B cell (primary cell): ENCODE results near the gene AQP12B. TPM values are rescaled to one million over a fixed set of nuclear protein-coding genes. Genes with fewer than 3 reads are reported as not detected.

Experiments used
- ATAC-seq: fragments of 200-7000 bp; cut with Tn5 transposase; one replicate; pipeline ENCODE4 v1.10.0; 2021; ENCODE audit warnings: low read depth, mild to moderate bottlenecking, moderate number of reproducible peaks, moderate library complexity
- CTCF ChIA-PET: fragments of 350-600 bp; sonication (Branson Sonifier 250); formaldehyde crosslinking; loops from one replicate; lab custom pipeline; 2021; ENCODE audit warnings: antibody characterized with exemption, inconsistent platforms; lab: Charles Lee
- POLR2A ChIA-PET: fragments of 350-600 bp; sonication (Branson Sonifier 250); formaldehyde crosslinking; loops from one replicate; lab custom pipeline; 2021; ENCODE audit warnings: antibody characterized with exemption; lab: Charles Lee
- DNase-seq: peaks from one replicate; pipeline ENCODE4 v3.0.0; 2013
- H2AFZ ChIP-seq: 2 replicates; pipeline ENCODE4 v1.6.1; 2012; ENCODE audit warnings: mild to moderate bottlenecking, low read depth, low read length; ENCODE audit not compliant: insufficient read depth, poor library complexity, severe bottlenecking
- H3K27ac ChIP-seq, 2 donors: 1 replicate in 1 of 2; 2 replicates in 1 of 2; pipeline ENCODE4 v1.5.1; 2012 to 2013; ENCODE audit warnings: low read length in 2 of 2, mild to moderate bottlenecking in 2 of 2, moderate library complexity in 1 of 2
- H3K27me3 ChIP-seq, 4 experiments: fragments of 200-600 bp in 1 of 4; sonication (generic) in 1 of 4; replicated peaks in 1 of 4; 1 replicate in 2 of 4; 2 replicates in 2 of 4; pipeline versions ENCODE4 v1.6.1 to v1.7.0; 2013 to 2016; ENCODE audit warnings: low read length in 3 of 4, mild to moderate bottlenecking in 2 of 4, mixed read lengths in 1 of 4, moderate library complexity in 1 of 4; ENCODE audit not compliant: insufficient read depth in 4 of 4, control insufficient read depth in 3 of 4; ENCODE audit errors: control extremely low read depth in 1 of 4
- H3K36me3 ChIP-seq, 2 experiments: replicated peaks in 1 of 2; 1 replicate in 1 of 2; 2 replicates in 1 of 2; pipeline versions ENCODE4 v1.6.1 to v1.7.1; 2013; ENCODE audit warnings: low read length in 1 of 2; ENCODE audit not compliant: insufficient read depth in 2 of 2, control insufficient read depth in 1 of 2; ENCODE audit errors: control extremely low read depth in 1 of 2, extremely low read depth in 1 of 2
- H3K4me1 ChIP-seq, 2 donors: fragments of 200-600 bp in 1 of 2; sonication (generic) in 1 of 2; 1 replicate in 1 of 2; 2 replicates in 1 of 2; pipeline versions ENCODE4 v1.5.1 to v1.6.1; 2013 to 2017; ENCODE audit warnings: low read length in 2 of 2; ENCODE audit not compliant: control insufficient read depth in 2 of 2, insufficient read depth in 2 of 2
- H3K4me2 ChIP-seq: replicated peaks from 2 replicates; pipeline ENCODE3; 2012; ENCODE audit warnings: mild to moderate bottlenecking, low read depth, low read length; ENCODE audit not compliant: poor library complexity, severe bottlenecking
- H3K4me3 ChIP-seq, 5 experiments: fragments of 200-600 bp in 1 of 5; sonication (generic) in 1 of 5; 1 replicate in 3 of 5; 2 replicates in 2 of 5; pipeline versions ENCODE4 v1.5.1 to v1.7.0; 2011 to 2016; ENCODE audit warnings: low read length in 4 of 5, mild to moderate bottlenecking in 4 of 5, low read depth in 2 of 5, control low read depth in 1 of 5, moderate library complexity in 1 of 5; ENCODE audit not compliant: insufficient read depth in 1 of 5; ENCODE audit errors: control extremely low read depth in 1 of 5, extremely low read depth in 1 of 5
- H3K79me2 ChIP-seq: fragments of 200-600 bp; sonication (generic); one replicate; pipeline ENCODE4 v1.6.0; 2016; ENCODE audit warnings: low read length; ENCODE audit not compliant: control insufficient read depth, insufficient read depth
- H3K9ac ChIP-seq: fragments of 200-600 bp; sonication (generic); 2 replicates; pipeline ENCODE4 v1.6.1; 2017; ENCODE audit warnings: mild to moderate bottlenecking, low read length, moderate library complexity
- H3K9me3 ChIP-seq, 3 donors: one replicate each; pipeline versions ENCODE4 v1.6.1 to v1.7.1; 2013; ENCODE audit warnings: low read length in 2 of 3; ENCODE audit not compliant: control insufficient read depth in 2 of 3, insufficient read depth in 1 of 3; ENCODE audit errors: control extremely low read depth in 1 of 3
- H4K20me1 ChIP-seq: 2 replicates; pipeline ENCODE4 v1.6.0; 2012; ENCODE audit warnings: mild to moderate bottlenecking, low read length; ENCODE audit not compliant: insufficient read depth, control insufficient read depth, poor library complexity, severe bottlenecking
- H3K27ac Mint-ChIP-seq: one replicate; pipeline ENCODE4 v1.8.0; 2021; ENCODE audit warnings: mixed read lengths
- H3K27me3 Mint-ChIP-seq: one replicate; pipeline ENCODE4 v1.8.0; 2021; ENCODE audit warnings: mixed read lengths
- H3K4me1 Mint-ChIP-seq: one replicate; pipeline ENCODE4 v1.8.0; 2021; ENCODE audit warnings: mixed read lengths
- H3K4me3 Mint-ChIP-seq: one replicate; pipeline ENCODE4 v1.8.0; 2021; ENCODE audit warnings: mixed read lengths
- H3K9me3 Mint-ChIP-seq: one replicate; pipeline ENCODE4 v1.8.0; 2022; ENCODE audit warnings: mixed read lengths; ENCODE audit not compliant: insufficient read depth
- CTCF ChIP-seq: fragments of 200-600 bp; IDR thresholded peaks from one replicate; pipeline ENCODE4 v1.8.0; 2022; ENCODE audit warnings: antibody characterized with exemption, mild to moderate bottlenecking
- EZH2 ChIP-seq: IDR thresholded peaks from 2 replicates; pipeline ENCODE4 v1.6.1; 2012; ENCODE audit warnings: borderline replicate concordance, low read depth, mild to moderate bottlenecking, moderate library complexity, low read length; ENCODE audit not compliant: insufficient read depth, poor library complexity, severe bottlenecking
- WGBS: methylation state at CpG from one replicate; pipeline ENCODE4 v1.1.5; 2013; ENCODE audit warnings: missing lambda C conversion rate; ENCODE audit not compliant: insufficient coverage; 5-methylcytosine and 5-hydroxymethylcytosine counted together
- intact Hi-C: fragments of 100-400 bp; cut with micrococcal nuclease; formaldehyde crosslinking; loops from one replicate; pipeline ENCODE4 v1.10.0; 2022
- polyA plus RNA-seq: library from polyadenylated mRNA; depleted of rRNA; stranded (reverse); fragments of >200 nt; gene quantifications from 2 replicates; pipeline ENCODE4 v1.2.3, GENCODE V29; 2012
- total RNA-seq, 2 donors: library from RNA; stranded (reverse); fragments of 120-200 nt in 1 of 2; gene quantifications; 1 replicate in 1 of 2; 2 replicates in 1 of 2; pipeline versions ENCODE4 v1.2.3 to v1.2.4, GENCODE V29; 2013 to 2022

AQP12B gene
- total and polyA plus RNA-seq, 2 donors (not counting 1 experiment from before 2014, with no cell fraction given) = not detected

GRCh38 chr2:240720686-240721595 lies 38.3 kb upstream of the AQP12B start:
- Histone ChIP-seq H3K36me3 (no peaks in the 10 kb centered on the region), H2AFZ (no peak overlapping the region), H3K9me3 (peaks cover 0 to 4% (median 0%) of the 10 kb centered on the region in 3 donors), H4K20me1 (no peaks in the 10 kb centered on the region), H3K4me2 (no peak overlapping the region), H3K4me3 (no peak overlapping the region), H3K27me3 (peaks cover 0 to 3% (median 0%) of the 10 kb centered on the region in 4 experiments), H3K9ac (no peak overlapping the region), H3K4me1 (no peaks in the 10 kb centered on the region), H3K27ac (no peak overlapping the region), H3K79me2 (no peaks in the 10 kb centered on the region)
- Mint-ChIP-seq H3K4me1 (no peaks in the 10 kb centered on the region), H3K27me3 (no peaks in the 10 kb centered on the region), H3K9me3 (no peaks in the 10 kb centered on the region), H3K4me3 (no peak overlapping the region), H3K27ac (no peak overlapping the region)
- DNase-seq (no peak), ATAC-seq (no peak)
- POLR2A ChIA-PET = no interaction called here
- WGBS = 93% methylated on average over 18 of the region's 25 CpGs
- TF ChIP-seq CTCF (no peak), EZH2 (no peak)
- CTCF ChIA-PET = no interaction called here
- intact Hi-C loops = no loop called here
